Measurements from ENCODE around the gene SLC45A3.

- TF ChIP-seq, protein P1, sequence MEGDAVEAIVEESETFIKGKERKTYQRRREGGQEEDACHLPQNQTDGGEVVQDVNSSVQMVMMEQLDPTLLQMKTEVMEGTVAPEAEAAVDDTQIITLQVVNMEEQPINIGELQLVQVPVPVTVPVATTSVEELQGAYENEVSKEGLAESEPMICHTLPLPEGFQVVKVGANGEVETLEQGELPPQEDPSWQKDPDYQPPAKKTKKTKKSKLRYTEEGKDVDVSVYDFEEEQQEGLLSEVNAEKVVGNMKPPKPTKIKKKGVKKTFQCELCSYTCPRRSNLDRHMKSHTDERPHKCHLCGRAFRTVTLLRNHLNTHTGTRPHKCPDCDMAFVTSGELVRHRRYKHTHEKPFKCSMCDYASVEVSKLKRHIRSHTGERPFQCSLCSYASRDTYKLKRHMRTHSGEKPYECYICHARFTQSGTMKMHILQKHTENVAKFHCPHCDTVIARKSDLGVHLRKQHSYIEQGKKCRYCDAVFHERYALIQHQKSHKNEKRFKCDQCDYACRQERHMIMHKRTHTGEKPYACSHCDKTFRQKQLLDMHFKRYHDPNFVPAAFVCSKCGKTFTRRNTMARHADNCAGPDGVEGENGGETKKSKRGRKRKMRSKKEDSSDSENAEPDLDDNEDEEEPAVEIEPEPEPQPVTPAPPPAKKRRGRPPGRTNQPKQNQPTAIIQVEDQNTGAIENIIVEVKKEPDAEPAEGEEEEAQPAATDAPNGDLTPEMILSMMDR (IDR thresholded peaks at IDR 0.05) = peak; percentile 96
- TF ChIP-seq ZFX (IDR thresholded peaks at IDR 0.05; ENCODE audit: borderline replicate concordance) = no peak
Measured at GRCh38 chr1:205658943-205659581, 21.2 kb downstream of the SLC45A3 start.
